A549 (cell line): ENCODE results near the gene SRM. TPM values are rescaled to one million over a fixed set of nuclear protein-coding genes. Genes with fewer than 3 reads are reported as not detected.

ENCODE experiments used
- ATAC-seq, 2 experiments: fragments of 200-7000 bp in 1 of 2; fragments of >200 bp in 1 of 2; cut with Nextera tagmentation in 1 of 2; cut with Tn5 transposase in 1 of 2; 3 replicates each; pipeline versions ENCODE4 v1.8.0 to v1.9.1; 2018 to 2020; ENCODE audit warnings: mild to moderate bottlenecking in 1 of 2, moderate library complexity in 1 of 2
- CTCF ChIA-PET: fragments of 300-600 bp; sonication (Branson Sonifier 250); formaldehyde crosslinking; extraction: SDS; loops from one replicate; lab custom pipeline; 2021; ENCODE audit warnings: antibody characterized with exemption, inconsistent platforms; lab: Yijun Ruan, JAX
- POLR2A ChIA-PET: fragments of 350-600 bp; formaldehyde crosslinking; extraction: SDS; loops from one replicate; lab custom pipeline; 2021; ENCODE audit warnings: antibody characterized with exemption, inconsistent platforms; lab: Yijun Ruan, JAX
- DNase-seq, 2 experiments: peaks; one replicate each; pipeline versions ENCODE4 v3.0.0 to v3.0.0-alpha.2; 2011 to 2016; ENCODE audit warnings: low read depth in 1 of 2, low spot score in 1 of 2
- FAIRE-seq: peaks from 2 replicates; lab custom pipeline; 2011; peaks lifted over from hg19 to GRCh38; lab: Jason Lieb, UNC
- H3K27ac ChIP-seq, 2 experiments: fragments of >200 bp; sonication (Bioruptor Twin); formaldehyde crosslinking; 3 replicates each; pipeline ENCODE4 v1.5.1; 2016 to 2017
- H3K4me1 ChIP-seq: fragments of >200 bp; sonication (Bioruptor Twin); formaldehyde crosslinking; 3 replicates; pipeline ENCODE4 v1.6.1; 2016
- H3K4me2 ChIP-seq: fragments of >200 bp; sonication (Bioruptor Twin); formaldehyde crosslinking; 3 replicates; pipeline ENCODE4 v1.6.1; 2016
- H3K4me3 ChIP-seq: fragments of >200 bp; sonication (Bioruptor Twin); formaldehyde crosslinking; 3 replicates; pipeline ENCODE4 v1.5.1; 2016
- H3K9me3 ChIP-seq: fragments of >200 bp; sonication (Bioruptor Twin); formaldehyde crosslinking; 3 replicates; pipeline ENCODE4 v1.6.1; 2016
- CHD4 ChIP-seq: fragments of 200-600 bp; sonication (generic); IDR thresholded peaks from 2 replicates; pipeline ENCODE4 v1.6.1; 2016; ENCODE audit warnings: antibody characterized with exemption, mild to moderate bottlenecking, borderline replicate concordance
- E2F6 ChIP-seq: IDR thresholded peaks from 2 replicates; pipeline ENCODE4 v1.6.1; 2012; ENCODE audit warnings: low read depth, borderline replicate concordance
- EHF ChIP-seq: fragments of 250-450 bp; sonication (Bioruptor Pico); IDR thresholded peaks from 2 replicates; pipeline ENCODE4 v1.5.0; 2020; ENCODE audit warnings: mild to moderate bottlenecking
- EHMT2 ChIP-seq: fragments of 200-600 bp; sonication (generic); IDR thresholded peaks from 2 replicates; pipeline ENCODE4 v1.6.1; 2016; ENCODE audit warnings: antibody characterized with exemption, low read depth, mild to moderate bottlenecking, moderate library complexity
- EP300 ChIP-seq, 2 experiments: fragments of >200 bp; sonication (Bioruptor Twin); formaldehyde crosslinking; IDR thresholded peaks; 2 replicates in 1 of 2; 3 replicates in 1 of 2; pipeline ENCODE4 v1.6.1; 2016 to 2017
- ESRRA ChIP-seq: fragments of 150-350 bp; IDR thresholded peaks from 2 replicates; pipeline ENCODE4 v1.6.1; 2014; ENCODE audit warnings: mild to moderate bottlenecking, low read length, borderline replicate concordance
- FOSL2 ChIP-seq, 2 experiments: fragments of 450-650 bp in 1 of 2; fragments of >200 bp in 1 of 2; sonication (Bioruptor Twin) in 1 of 2; formaldehyde crosslinking; IDR thresholded peaks; 2 replicates each; pipeline versions ENCODE4 v1.5.0 to v1.6.1; 2016 to 2020; ENCODE audit warnings: mild to moderate bottlenecking in 1 of 2, moderate library complexity in 1 of 2
- HES2 ChIP-seq: fragments of >200 bp; sonication (Bioruptor Twin); formaldehyde crosslinking; IDR thresholded peaks from 2 replicates; pipeline ENCODE4 v1.6.1; 2016
- HEYL ChIP-seq: fragments of 250-450 bp; sonication (Bioruptor Pico); IDR thresholded peaks from 2 replicates; pipeline ENCODE4 v1.8.0; 2021; ENCODE audit warnings: mild to moderate bottlenecking, moderate library complexity
- HOXA7 ChIP-seq: fragments of 250-450 bp; sonication (Bioruptor Pico); IDR thresholded peaks from 2 replicates; pipeline ENCODE4 v1.5.0; 2020; ENCODE audit warnings: mild to moderate bottlenecking, moderate library complexity
- JUNB ChIP-seq: fragments of >200 bp; sonication (Bioruptor Twin); formaldehyde crosslinking; IDR thresholded peaks from 2 replicates; pipeline ENCODE4 v1.6.1; 2016
- KDM5A ChIP-seq: fragments of 200-600 bp; sonication (generic); IDR thresholded peaks from 2 replicates; pipeline ENCODE4 v1.6.1; 2016; ENCODE audit warnings: antibody characterized with exemption, mild to moderate bottlenecking
- MYC ChIP-seq: IDR thresholded peaks from 2 replicates; pipeline ENCODE4 v1.6.1; 2012; ENCODE audit warnings: mild to moderate bottlenecking, inconsistent platforms, low read length, improper control_type of control experiment, borderline replicate concordance
- NPAS2 ChIP-seq: fragments of 250-450 bp; sonication (Bioruptor Pico); IDR thresholded peaks from 2 replicates; pipeline ENCODE4 v1.8.0; 2022; ENCODE audit warnings: mild to moderate bottlenecking, moderate library complexity, borderline replicate concordance
- NR3C1 ChIP-seq: fragments of >200 bp; sonication (Bioruptor Twin); formaldehyde crosslinking; IDR thresholded peaks from 3 replicates; pipeline ENCODE4 v1.6.1; 2017
- POLR2AphosphoS2 ChIP-seq: conservative IDR thresholded peaks from 2 replicates; pipeline ENCODE4 v1.6.1; 2012; ENCODE audit warnings: low read length, improper control_type of control experiment, inconsistent platforms
- RARB ChIP-seq: fragments of 250-450 bp; sonication (Bioruptor Pico); IDR thresholded peaks from 2 replicates; pipeline ENCODE4 v1.8.0; 2021; ENCODE audit warnings: mild to moderate bottlenecking, moderate library complexity
- RFX5 ChIP-seq: fragments of 450-650 bp; IDR thresholded peaks from 2 replicates; pipeline ENCODE4 v1.7.1; 2014; ENCODE audit warnings: antibody characterized with exemption, mild to moderate bottlenecking, moderate library complexity
- SREBF2 ChIP-seq: fragments of 450-650 bp; IDR thresholded peaks from 2 replicates; pipeline ENCODE4 v1.6.1; 2014; ENCODE audit warnings: mild to moderate bottlenecking, moderate library complexity
- TP53 ChIP-seq: fragments of 250-450 bp; sonication (Bioruptor Pico); IDR thresholded peaks from 2 replicates; pipeline ENCODE4 v1.5.0; 2021; ENCODE audit warnings: mild to moderate bottlenecking, moderate library complexity
- ZC3H11A ChIP-seq: fragments of 450-650 bp; IDR thresholded peaks from 2 replicates; pipeline ENCODE4 v1.6.1; 2014; ENCODE audit warnings: antibody characterized with exemption, mild to moderate bottlenecking
- ZSCAN20 ChIP-seq: fragments of 250-450 bp; sonication (Bioruptor Pico); IDR thresholded peaks from 2 replicates; pipeline ENCODE4 v1.8.0; 2022; ENCODE audit warnings: mild to moderate bottlenecking, moderate library complexity
- WGBS: methylation state at CpG from one replicate; pipeline ENCODE4 v1.1.6; 2017; ENCODE audit errors: missing lambda C conversion rate; 5-methylcytosine and 5-hydroxymethylcytosine counted together
- polyA plus RNA-seq, 4 experiments: library from polyadenylated mRNA; depleted of rRNA in 3 of 4; stranded (reverse); fragments of >200 nt; fragmentation: RNase III in 1 of 4; extraction: RNeasy Plus Mini Kit Qiagen cat#74134 plus additional on column Dnase treatment in 1 of 4; gene quantifications; 2 replicates in 3 of 4; 3 replicates in 1 of 4; pipeline ENCODE4 v1.2.3, GENCODE V29; 2011 to 2017
- TF ChIP-seq, protein P1 (sequence below): fragments of 250-450 bp; sonication (Bioruptor Pico); IDR thresholded peaks from 2 replicates; pipeline ENCODE4 v1.5.0; 2020; ENCODE audit warnings: low read depth, mild to moderate bottlenecking, moderate library complexity

The SRM gene
- polyA plus RNA-seq, 2 of the 4 experiments (the other 2 are of a cell fraction), result 30.8 to 87.8 TPM

DNA sequence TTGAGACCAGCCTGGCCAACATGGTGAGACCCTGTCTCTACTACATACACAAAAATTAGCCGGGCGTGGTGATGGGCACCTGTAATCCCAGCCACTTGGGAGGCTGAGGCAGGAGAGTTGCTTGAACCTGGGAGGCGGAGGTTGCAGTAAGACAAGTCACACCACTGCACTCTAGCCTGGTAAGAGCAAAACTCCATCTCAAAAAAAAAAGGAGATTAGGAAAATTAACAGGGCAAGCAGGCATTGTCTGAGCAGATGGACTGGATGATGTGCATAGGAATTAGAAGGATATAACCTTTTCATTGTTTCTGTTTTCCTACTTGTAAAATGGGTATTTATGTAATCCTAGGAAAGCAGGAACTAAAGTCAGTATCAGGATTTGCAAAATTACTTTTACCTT, 31.8 kb downstream of the SRM start:
- DNase-seq, result no peak
- ATAC-seq, result no peak
- FAIRE-seq, result no peak
- Histone ChIP-seq H3K4me2 (no peak overlapping the region), H3K4me3 (no peak overlapping the region), H3K4me1 (no peaks in the 10 kb centered on the region), H3K9me3 (no peaks in the 10 kb centered on the region)
- POLR2A ChIA-PET, result no interaction called here
- TF ChIP-seq POLR2AphosphoS2, result 0 out of 2 replicates have a peak, but pooled peaks have one; percentile 44
- no peak for TF ChIP-seq MYC
- no peak for TF ChIP-seq E2F6
- no peak for TF ChIP-seq SREBF2
- no peak for TF ChIP-seq ESRRA
- no peak for TF ChIP-seq RARB (CRISPR knock-in tag)
- no peak for TF ChIP-seq FOSL2 (IDR thresholded peaks at IDR 0.05)
- TF ChIP-seq FOSL2 (CRISPR knock-in tag; IDR thresholded peaks at IDR 0.05), result no peak
- TF ChIP-seq NPAS2 (CRISPR knock-in tag), result no peak
- TF ChIP-seq, protein P1, sequence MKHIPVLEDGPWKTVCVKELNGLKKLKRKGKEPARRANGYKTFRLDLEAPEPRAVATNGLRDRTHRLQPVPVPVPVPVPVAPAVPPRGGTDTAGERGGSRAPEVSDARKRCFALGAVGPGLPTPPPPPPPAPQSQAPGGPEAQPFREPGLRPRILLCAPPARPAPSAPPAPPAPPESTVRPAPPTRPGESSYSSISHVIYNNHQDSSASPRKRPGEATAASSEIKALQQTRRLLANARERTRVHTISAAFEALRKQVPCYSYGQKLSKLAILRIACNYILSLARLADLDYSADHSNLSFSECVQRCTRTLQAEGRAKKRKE, result no peak
- TF ChIP-seq, all 56 proteins: peak for 1
- no peak overlapping the region for H3K27ac ChIP-seq
- CTCF ChIA-PET, result interaction anchor here (1.7 kb wide), 1 partner anchor 9 kb away, joined by 12 read pairs; no protein-coding TSS in a partner anchor
- WGBS, result 87% methylated on average over 3 of the region's 3 CpGs

DNA sequence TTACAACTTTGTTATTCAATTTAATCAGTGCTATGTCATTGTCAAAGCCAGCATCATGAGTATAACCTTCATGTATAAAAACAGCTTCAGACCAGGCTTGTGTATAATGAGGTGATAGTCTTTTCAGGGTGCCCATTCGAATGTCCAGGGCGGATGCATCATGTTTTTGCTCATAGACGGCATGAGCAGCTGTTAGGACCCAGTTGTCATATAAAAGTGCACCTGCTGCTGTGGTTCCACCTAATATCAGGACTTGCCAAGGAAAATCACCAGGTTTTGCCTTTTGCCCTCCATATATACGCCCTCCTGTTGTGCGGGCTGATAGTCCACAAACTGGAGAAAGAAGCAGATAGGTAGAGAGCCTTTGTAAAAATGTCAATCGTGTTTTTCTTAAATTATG, 32.5 kb downstream of the SRM start:
- H3K9me3 ChIP-seq, result no peaks in the 10 kb centered on the region
- 75% methylated on average over 6 of the region's 6 CpGs for WGBS
- no peak for TF ChIP-seq HEYL (CRISPR knock-in tag)
- TF ChIP-seq RFX5, result no peak
- TF ChIP-seq CHD4, result no peak
- TF ChIP-seq MYC, result no peak
- no peak for TF ChIP-seq NPAS2 (CRISPR knock-in tag)
- TF ChIP-seq HOXA7 (CRISPR knock-in tag), result no peak
- no peak for TF ChIP-seq ZC3H11A
- no peak for TF ChIP-seq TP53 (CRISPR knock-in tag)
- TF ChIP-seq EHMT2, result no peak
- no peak for TF ChIP-seq POLR2AphosphoS2
- TF ChIP-seq EP300 (IDR thresholded peaks at IDR 0.05), result no peak
- no peak for TF ChIP-seq ZSCAN20
- TF ChIP-seq JUNB, result no peak
- TF ChIP-seq HES2, result no peak
- no peak for TF ChIP-seq EHF (CRISPR knock-in tag)
- TF ChIP-seq E2F6, result no peak
- TF ChIP-seq KDM5A, result no peak
- no peak for TF ChIP-seq NR3C1
- ChIA-PET POLR2A (no interaction called here), CTCF (interaction anchor here (0.6 to 1.7 kb wide), 2 partner anchors 10 to 28 kb away, joined by 3 to 12 read pairs; no protein-coding TSS in a partner anchor)
- no peak overlapping the region for H3K4me2 ChIP-seq
- H3K4me3 ChIP-seq, result no peak overlapping the region
- ATAC-seq (no peak; a peak in 1 of 6 replicates), DNase-seq (no peak), FAIRE-seq (no peak)
- H3K4me1 ChIP-seq, result no peaks in the 10 kb centered on the region
- no peak overlapping the region for H3K27ac ChIP-seq
